Activated CD4-positive, CD25-positive, alpha-beta regulatory T cell (primary cell): ENCODE data around the gene KLF14.
"Not testable (repeated sequence)": the region's sequence is repeated elsewhere in the genome, so short reads cannot be mapped to it uniquely, and the experiment has no call there.

Experiments used
- DNase-seq, 4 experiments: peaks; one replicate each; lab custom pipeline; 2025; lab: John Stamatoyannopoulos, UW

KLF14 gene

DNA sequence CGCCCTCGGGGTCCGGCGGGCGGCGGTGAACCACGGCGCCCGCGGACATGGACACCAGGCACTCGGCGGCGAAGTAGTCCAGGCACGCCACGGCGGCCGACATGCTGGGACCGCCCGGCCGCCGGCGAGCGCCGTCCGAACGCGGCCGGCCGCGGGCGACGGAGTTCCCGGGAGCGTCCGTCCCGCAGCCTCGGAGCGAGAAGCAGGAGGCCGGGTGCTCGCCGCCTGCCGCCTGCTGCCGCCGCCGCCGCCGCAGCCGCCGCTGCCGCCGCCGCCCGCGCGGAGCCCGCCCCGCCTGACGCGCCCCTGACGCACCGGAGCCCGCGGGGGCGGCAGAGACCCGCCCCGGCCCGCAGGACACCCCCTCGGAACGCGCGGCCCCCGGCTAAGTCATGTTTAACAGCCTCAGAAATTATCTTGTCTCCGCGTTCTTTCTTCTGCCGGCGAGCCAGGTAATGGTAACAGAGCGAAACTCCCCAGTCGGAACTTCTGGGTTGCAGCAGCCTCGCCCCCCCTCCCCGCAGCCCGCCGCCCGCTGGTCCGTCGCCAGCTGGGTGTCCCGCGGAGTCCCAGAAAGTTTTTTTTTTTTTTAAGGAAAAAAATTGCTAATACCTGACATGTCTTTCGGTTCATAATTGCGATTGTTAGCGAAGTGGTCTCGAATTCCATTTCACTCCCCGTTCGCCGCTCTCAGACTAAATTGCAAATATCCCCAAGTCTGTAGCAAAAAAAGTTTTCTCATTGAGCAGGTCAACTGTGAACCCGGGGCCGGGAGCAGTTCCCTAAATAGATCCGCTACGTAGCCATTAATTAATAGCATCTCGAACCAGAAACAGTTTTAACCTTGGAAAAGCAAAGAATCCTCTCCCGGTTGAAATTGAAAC lies at the start of gene KLF14:
KLF14 (minus strand) TSS at position 277 of the 884 bp plus-strand sequence; CDS start at position 103, 174 bp downstream.
- DNase-seq: no peak

DNA sequence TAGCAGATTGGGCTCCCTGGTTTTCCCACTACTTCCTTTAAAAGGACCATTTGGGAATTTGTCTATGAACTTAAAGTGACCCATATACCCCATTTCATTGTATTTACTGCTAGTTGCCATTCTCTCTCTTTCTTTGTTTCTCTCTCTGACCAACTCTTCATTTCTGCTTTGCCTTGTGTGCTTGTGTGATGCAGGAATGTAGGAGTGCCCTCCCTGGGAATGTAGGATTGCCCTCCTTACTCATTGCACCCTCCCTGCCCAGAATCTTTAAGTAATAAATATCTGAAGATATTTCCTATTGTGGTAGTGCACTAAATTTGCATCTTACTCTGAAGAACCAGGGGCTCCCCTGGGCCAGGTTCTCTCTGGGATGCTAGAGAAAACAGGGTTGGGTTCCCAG lies 47.3 kb upstream of the KLF14 start:
- no peak for DNase-seq

DNA sequence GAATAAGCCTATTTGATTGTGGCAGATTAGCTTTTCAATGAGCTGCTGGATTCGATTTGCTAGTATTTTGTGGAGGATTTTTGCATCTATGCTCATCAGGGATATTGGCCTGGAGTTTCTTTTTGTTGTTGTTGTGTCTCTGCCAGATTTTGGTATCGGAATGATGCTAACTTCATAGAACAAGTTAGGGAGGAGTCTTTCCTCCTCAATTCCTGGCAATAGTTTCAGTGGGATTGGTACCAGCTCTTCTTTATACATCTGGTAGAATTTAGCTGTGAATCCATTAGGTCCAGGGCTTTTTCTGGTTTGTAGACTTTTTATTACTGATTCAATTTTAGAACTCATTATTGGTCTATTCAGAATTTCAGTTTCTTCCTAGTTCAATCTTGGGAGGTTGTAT lies 43.4 kb upstream of the KLF14 start:
- DNase-seq: no peak

DNA sequence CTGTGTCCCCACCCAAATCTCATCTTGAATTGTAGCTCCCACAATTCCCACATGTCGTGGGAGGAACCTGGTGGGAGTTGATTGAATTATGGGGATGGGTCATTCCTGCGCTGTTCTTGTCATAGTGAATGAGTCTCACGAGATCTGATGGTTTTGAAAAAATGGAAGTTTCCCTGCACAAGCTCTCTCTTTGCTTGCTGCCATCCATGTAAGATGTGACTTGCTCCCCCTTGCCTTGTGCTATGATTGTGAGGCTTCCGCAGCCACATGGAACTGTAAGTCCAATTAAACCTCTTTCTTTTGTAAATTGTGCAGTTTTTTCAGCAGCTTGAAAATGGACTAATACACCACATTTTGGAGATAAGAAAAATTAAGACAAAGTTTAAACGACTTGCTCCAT lies 38.4 kb upstream of the KLF14 start:
- not testable (repeated sequence) for DNase-seq

DNA sequence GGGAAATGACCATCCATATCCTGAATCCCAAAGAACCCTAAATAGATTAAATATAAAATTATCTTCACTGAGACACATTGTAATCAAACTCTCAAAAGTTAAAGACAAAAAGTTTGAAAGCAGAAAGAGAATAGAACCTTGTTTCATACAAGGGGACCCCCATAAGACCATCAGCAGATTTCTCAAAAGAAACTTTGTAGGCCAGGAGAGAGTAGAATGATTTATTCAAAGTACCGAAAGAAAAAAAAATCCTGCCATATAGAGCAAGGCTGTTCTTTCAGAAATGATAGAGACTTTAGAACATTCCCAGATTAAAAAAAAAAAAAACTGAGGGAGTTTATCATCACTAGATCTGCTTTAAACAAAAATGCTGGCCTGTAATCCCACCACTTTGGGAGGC lies 34.8 kb upstream of the KLF14 start:
- DNase-seq: no peak

DNA sequence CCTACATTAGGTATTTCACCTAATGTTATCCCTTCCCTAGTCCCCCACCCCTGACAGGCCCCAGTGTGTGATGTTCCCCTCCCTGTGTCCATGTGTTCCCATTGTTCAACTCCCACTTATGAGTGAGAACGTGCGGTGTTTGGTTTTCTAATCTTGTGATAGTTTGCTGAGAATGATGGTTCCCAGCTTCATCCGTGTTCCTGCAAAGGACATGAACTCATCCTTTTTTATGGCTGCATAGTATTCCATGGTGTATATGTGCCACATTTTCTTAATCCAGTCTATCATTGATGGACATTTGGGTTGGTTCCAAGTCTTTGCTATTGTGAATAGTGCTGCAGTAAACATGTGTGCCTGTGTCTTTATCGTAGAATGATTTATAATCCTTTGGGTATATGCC lies 30.6 kb upstream of the KLF14 start:
- DNase-seq: not testable (repeated sequence)

DNA sequence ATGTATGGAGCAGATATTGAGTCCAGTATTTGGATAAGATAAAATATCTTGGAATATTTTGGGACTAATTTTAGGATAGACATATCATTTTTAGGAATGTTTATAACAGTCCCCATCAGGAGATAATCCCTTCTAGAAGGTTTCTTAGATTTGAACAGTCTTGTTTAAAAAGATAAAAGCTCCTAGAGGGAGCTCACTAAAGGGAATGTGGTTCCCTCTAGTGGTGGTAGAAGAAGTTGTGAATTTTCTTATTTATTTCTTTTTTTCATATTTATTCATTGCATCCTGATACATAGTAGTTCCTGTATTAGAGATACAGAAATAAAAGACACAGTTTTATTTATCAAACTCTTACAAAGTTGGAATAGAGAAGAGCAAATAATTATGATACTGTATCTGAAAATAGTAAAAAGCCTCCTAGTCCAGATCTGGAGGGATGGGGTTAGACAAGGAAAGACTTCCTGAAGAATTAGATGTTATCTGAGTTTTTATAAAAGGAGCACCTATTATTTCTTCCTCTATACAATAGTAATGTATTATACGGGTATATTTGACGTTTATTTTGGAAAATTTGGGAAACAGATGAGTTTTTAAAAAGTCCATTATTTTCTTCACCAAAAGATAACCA lies 24.5 kb upstream of the KLF14 start:
- no peak for DNase-seq

DNA sequence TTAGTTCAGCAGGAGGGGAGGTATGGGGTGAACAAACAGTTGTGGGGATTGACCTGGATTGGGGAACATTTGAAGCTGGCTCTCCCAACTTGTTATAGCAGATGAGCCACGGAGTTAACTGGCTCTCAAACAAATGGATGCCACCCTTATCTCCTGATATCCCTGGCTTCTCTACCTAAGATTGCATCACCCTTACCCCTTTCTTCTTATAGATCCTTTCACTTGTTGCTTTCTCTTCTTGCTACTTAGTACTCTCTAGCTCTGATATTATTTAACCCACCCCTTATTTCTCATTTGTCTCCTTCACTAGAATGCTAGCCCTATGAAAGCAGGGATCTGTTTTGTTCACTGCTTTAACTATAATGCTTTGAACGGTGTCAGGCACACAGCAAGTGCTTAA lies 22.3 kb upstream of the KLF14 start:
- DNase-seq: no peak

DNA sequence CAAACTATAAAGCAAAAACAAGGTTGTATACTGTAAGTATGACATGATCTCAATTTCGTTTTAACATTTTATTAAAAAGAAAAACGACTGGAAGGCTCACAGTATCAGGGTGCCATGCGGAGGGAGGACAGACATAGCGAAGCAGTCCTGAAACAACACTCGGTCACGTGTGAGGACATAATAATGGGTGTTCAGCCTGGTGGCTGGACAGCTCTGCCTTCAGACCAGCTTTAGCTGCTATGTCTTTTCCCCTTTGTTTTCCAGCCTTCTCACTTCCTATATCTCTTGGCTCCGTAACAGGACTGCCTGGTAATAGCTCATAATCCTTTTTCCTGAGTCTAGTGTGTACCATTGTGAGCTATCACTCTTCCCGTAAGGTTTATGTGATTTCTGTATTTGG lies 18.4 kb upstream of the KLF14 start:
- DNase-seq: no peak

DNA sequence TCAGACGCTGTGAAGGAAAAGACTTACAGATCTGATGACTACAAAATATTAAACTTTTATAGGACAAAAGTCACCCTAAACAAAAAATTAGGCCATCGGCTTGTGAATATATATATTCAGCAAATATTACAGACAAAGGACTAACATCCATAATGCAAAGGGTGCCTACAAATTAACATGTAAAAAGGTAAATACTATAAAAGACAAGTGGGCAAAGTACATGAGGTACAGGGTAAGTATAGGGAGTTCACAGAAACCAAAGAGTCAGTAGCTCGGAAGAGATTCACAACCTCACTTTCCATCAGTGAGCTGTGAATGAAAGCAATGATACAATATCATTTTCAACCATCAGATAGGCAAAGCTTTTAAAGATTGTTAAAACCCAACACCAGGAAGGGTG lies 16.7 kb upstream of the KLF14 start:
- DNase-seq: no peak

DNA sequence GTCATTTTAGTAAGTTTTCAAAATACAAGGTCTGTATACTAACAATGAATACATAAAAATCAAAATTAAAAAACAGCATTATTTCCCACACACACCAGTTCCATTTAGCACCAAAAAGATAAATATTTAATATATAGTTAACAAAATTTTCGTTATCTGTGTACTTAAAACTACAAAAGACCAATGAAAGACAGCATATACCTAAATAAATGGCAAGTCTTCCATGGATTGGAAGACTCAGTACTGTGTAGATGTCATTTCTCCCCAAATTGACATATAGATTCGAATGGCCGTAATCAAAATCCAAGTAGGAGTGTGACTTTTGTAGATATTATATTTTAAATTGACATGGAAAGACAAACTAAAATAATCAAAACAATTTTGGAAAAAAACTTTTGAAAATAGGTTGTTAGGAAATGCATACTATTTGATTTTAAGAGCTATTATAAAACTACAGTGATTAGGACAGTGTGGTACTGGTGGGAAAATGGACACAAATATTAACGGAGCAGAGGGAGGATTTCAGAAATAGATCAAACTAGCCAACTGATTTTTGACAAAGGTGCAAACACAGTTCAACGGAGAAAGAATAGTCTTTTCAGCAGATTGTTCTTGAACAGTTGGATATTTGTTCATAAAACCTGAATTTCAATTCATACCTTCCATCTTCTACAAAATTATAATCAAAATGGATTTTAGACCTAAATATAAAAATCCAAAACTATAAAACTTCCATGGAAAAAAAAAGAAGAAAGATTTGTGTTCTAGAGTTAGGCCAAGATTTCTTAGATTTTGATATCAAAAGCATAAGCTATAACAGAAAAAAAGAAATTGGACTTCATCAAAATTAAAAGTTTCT lies 14.8 kb upstream of the KLF14 start:
- no peak for DNase-seq

DNA sequence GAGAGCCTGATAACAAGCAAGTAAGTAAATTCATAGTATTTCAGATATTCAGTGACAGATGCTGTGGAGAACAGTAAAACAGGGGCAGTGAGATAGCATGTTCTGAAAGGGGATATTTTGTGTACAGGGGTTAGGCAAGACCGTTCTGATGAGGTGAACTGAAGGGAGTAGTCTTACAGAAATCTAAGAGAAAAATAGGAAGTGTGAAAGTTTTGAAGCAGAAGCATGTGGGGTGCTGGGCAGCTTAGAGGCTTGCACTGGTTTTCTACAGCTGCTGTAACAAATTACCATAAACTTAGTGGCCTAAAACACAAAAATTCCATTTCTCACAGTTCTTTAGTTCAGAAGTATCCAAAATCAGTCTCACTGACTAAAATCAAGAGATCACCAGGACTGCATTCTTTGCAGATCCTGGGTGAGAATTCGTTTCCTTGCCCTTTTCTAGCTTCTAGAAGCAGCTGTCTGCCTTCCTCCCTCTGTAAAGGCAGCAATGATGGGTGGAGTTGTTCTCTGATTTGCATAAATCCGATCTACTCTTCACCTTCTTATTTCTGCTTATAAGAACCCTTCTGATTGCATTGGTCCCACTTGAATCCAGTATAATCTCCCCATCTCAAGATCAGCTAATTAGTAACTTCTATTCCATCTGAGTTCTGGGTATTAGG lies 7.5 kb upstream of the KLF14 start:
- no peak for DNase-seq

DNA sequence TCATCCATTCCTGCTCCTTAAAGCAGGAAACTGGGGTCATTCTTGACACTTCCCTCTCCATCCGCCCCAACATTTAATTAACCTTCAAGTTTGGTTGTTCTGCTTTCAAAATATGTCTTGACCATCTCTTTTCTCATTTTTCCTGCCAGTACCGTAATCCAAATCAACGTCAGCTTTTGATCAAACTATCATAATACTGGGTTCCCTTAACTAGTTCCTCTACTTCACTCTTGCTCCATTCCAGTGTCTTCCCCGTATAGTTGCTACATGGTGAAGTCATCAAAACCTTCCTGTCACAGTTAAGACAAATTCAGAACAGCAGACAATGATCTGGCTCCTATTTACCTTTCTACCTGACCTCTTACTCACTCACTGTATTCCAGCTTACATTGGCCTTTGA lies 6.6 kb upstream of the KLF14 start:
- no peak for DNase-seq

DNA sequence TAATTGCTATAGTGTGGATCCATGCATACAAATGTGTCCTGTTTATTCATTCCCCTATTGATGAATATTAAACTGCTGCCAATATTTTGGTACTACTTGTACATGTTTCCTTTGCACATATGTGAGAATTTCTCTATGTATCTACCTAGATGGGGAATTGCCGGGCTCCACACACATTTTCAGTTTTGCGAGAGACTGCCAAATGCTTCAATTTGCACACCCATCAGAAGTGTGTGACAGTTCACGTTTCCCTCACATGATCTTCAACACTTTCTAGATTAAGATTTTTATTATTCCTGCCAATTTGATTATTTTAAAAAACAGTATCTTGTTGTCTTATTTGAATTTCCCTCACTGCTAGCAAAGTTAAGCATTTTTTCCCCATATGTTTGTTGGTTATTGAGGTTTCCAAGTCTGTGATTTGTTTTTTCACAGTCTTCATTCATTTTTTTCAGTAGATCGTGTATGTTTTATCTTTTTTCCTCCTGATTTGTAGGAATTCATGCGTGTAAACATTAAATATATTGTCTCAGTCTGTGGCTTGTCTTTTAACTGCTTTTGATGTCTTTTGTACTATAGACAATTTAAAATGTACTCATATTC lies 2.4 kb upstream of the KLF14 start:
- no peak for DNase-seq

DNA sequence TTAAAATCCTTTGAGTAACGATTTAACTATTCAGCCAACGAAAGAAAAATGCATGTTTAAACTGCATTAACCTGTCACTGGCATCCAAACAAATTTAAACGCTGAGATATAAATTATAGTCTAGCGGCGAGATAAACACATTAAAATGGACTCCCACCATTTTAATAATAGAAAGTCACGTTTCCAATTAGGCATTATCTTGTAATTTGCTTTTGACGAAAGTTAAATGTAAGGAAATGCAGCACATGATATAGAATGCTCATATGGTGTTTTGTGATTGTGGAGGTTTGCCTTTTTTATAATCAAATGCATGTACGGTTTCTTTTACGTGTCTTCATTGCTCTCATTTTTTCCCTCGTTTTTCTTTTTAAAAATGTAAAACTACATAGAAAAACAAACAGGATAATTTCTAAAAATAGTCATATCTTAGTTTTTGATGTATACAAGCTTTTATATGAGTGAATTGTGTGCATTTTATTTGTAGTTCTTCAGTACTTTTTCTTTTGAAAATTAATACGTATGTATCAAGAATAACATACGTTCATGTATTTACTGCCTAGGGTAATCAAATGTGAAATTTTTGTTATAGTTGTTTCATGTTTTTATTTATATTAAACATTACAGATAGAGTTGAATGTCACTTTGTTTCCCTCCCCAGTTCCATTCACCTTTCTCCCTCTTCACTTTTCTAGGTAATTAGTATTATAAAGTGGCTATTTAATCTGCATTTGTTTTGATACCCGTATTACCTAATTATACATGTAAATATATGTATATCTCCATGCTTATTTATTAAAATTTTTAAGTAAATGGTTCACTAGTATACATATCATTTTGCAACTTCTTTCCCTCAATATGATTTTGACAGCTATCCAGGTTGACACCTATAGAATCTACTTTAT lies 1.1 kb upstream of the KLF14 start:
- DNase-seq: no peak

DNA sequence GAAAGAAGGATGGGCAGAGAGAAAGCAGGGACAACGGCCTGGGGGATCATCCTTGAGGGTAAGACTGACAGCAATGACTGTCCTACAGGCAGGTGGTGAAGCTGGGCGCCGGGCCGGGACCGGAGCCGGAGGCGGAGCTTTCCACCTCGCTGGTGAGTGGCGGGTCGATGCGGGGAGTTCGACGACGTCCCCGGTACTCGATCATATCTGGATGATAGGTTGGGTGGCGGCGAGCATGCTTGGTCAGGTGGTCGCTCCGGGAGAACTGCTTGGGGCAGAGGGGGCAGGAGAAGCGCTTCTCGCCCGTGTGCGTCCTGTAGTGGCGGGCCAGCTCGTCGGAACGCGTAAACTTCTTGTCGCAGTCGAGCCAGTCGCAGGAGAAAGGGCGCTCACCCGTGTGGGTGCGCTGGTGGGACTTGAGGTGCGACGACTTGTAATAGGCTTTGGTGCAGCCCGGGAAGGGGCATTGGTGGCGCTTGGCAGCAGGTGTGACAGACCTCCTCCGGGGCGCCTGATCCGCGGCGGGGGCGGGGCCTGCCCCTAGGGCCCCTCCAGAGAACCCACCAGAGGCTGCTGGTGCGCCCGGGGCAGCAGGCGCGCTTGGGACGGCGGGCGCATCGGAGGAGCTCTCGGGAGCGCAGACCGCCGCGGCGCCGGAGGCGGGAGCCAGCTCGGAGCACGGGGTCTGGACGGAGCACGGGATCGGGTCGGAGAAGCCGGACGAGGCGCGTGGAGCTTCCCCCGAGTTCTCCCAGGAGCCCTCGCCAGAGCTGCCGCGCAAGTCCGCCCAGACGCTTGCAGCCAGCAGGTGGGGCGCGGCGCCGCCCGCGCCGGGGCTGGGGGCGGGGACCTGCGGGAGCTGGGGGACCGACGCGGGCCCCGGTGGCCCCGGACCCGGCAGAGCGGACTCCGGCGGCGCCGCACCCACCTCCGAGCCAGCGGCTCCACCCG lies 752 bp downstream of the KLF14 start:
- DNase-seq: peak in 2 of 4 experiments; percentile 6 to 8

DNA sequence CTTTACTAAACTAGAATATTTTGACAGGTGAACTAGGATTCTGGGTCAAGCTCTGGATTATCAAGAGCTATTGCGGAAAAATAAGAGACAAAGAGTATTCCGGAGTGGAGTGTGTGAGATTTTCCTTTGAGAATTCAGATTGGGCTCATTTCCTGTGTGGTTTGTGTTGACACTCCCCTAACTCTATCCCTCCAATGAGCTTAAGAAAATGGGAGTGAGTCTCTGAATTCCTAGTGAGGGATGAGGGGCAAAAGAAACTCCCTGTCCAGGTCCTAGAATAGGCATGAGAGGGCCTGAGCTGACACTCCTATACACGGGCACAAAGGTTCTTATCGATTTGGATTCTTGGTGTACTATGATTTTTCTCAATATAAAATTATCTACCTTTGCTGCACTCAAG lies 10.2 kb downstream of the KLF14 start:
- no peak for DNase-seq

DNA sequence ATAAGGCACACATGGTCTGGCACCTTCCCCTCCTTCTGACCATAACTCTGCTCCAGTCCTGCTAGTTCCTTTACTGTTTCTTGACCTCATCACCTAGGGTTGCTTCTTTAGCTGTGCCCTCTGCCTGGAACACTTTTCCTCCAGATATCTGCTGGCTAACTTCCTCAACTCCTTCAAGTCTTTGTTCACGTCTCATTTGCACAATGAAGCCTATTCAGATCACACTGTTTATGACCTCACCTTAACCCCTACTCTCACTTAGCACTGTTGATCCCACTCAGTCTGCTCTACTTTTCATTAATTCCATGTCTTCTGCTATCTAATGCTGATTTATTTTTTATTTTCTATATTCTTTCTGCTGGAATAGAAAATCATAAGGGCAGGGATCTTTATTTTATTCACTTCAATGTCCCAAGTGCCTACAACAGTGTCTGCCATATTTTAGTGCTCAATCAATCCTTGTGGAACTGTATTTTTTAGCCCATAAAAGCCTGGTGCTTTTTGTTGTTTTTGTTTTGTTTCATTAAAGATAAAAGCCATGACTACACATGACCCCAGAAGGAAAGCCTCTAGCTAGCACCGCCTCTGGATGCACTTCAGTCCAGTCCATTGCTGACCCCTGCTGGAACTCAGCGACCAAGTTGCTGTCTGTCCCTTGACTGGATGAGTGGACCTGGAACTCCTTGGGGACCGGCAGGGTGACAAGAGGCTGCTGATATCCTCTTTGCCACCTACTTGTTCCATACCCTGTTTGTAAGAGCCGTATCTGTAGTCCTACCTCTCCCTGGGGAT lies 12.3 kb downstream of the KLF14 start:
- no peak for DNase-seq

DNA sequence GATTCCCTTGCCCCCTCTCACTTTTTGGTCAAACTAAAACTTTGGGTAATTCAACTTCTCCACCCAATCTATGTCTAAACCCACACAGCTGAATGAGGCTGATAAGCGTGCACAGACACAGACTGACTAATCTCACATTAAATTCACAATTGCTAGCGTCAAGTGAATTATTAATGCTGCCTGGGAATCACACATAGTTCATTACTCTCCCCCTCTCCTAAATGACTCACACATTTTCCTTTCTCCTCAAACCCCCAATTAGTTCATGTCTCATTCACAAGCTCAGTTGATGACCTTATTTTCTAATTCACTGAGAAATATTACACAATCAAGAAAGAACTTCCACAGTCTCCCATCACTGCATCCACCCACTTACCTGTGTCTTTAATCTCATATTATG lies 14.5 kb downstream of the KLF14 start:
- DNase-seq: no peak
